HepG2 (cell line): ENCODE results near the gene LRRC3. TPM values are rescaled to one million over a fixed set of nuclear protein-coding genes. Genes with fewer than 3 reads are reported as not detected.
A peak's percentile ranks its signal among the peaks of the same experiment; 100 is the strongest.

Experiments
- CEBPB ChIP-seq: IDR thresholded peaks from 2 replicates; pipeline ENCODE4 v1.6.1; 2011; ENCODE audit warnings: low read depth, low read length, improper control_type of control experiment, borderline replicate concordance
- CENPT ChIP-seq: sonication (generic); formaldehyde crosslinking; IDR thresholded peaks from 2 replicates; pipeline ENCODE4 v1.8.0; 2022; ENCODE audit warnings: low read depth, mild to moderate bottlenecking, moderate library complexity, missing genetic modification reagents
- HES4 ChIP-seq: sonication (generic); formaldehyde crosslinking; IDR thresholded peaks from 2 replicates; pipeline ENCODE4 v1.9.0; 2021; ENCODE audit warnings: mild to moderate bottlenecking, missing genetic modification reagents, borderline replicate concordance
- HHEX ChIP-seq: IDR thresholded peaks from 2 replicates; pipeline ENCODE4 v1.6.1; 2016; ENCODE audit warnings: control low read depth
- MED13 ChIP-seq: sonication (generic); formaldehyde crosslinking; IDR thresholded peaks from 2 replicates; pipeline ENCODE4 v1.5.0; 2020; ENCODE audit warnings: missing genetic modification reagents
- NBN ChIP-seq: fragments of 450-650 bp; conservative IDR thresholded peaks from 2 replicates; pipeline ENCODE4 v1.6.1; 2017
- NKX3-1 ChIP-seq: sonication (generic); formaldehyde crosslinking; IDR thresholded peaks from 2 replicates; pipeline ENCODE4 v1.5.0; 2020; ENCODE audit warnings: missing genetic modification reagents
- SOX5 ChIP-seq: IDR thresholded peaks from 2 replicates; pipeline ENCODE4 v1.6.1; 2016; ENCODE audit warnings: borderline replicate concordance
- SRSF9 ChIP-seq: fragments of 200-400 bp; formaldehyde crosslinking; IDR thresholded peaks from 2 replicates; pipeline ENCODE4 v1.6.1; 2018; ENCODE audit warnings: borderline replicate concordance, mild to moderate bottlenecking, low read depth, low read length; ENCODE audit not compliant: insufficient read depth, poor library complexity, severe bottlenecking
- STAG1 ChIP-seq: sonication (generic); formaldehyde crosslinking; IDR thresholded peaks from 2 replicates; pipeline ENCODE4 v1.4.0; 2020; ENCODE audit warnings: missing genetic modification reagents
- ZNF264 ChIP-seq: sonication (generic); formaldehyde crosslinking; IDR thresholded peaks from 2 replicates; pipeline ENCODE4 v1.4.0; 2020; ENCODE audit warnings: missing genetic modification reagents
- ZNF331 ChIP-seq: sonication (generic); formaldehyde crosslinking; IDR thresholded peaks from 2 replicates; pipeline ENCODE4 v1.4.0; 2020; ENCODE audit warnings: missing genetic modification reagents
- ZNF564 ChIP-seq: sonication (generic); formaldehyde crosslinking; IDR thresholded peaks from 2 replicates; pipeline ENCODE4 v1.8.1; 2023; ENCODE audit warnings: mild to moderate bottlenecking, missing genetic modification reagents
- polyA plus RNA-seq, 8 experiments: library from polyadenylated mRNA; depleted of rRNA in 3 of 8; stranded (reverse) in 7 of 8; unstranded in 1 of 8; fragments of >200 nt; fragmentation: Illumina TruSeq in 4 of 8; extraction: Trizol in 4 of 8; gene quantifications; 2 replicates each; pipeline versions ENCODE4 v1.2.1 to v1.2.3, GENCODE V29; 2011 to 2016; ENCODE audit warnings: low read depth in 4 of 8, missing spikeins in 1 of 8, mixed read lengths in 1 of 8; ENCODE audit not compliant: insufficient read depth in 1 of 8
- total RNA-seq, 5 experiments: library from RNA; depleted of rRNA; stranded (reverse); fragments of >200 nt; fragmentation: Illumina TruSeq; extraction: Trizol; gene quantifications; 2 replicates each; pipeline ENCODE4 v1.2.3, GENCODE V29; 2016; ENCODE audit warnings: low read depth in 1 of 5
- TF ChIP-seq, protein P1 (sequence below): sonication (generic); formaldehyde crosslinking; IDR thresholded peaks from 2 replicates; pipeline ENCODE4 v1.5.0; 2020; ENCODE audit warnings: missing genetic modification reagents
- TF ChIP-seq, protein P2 (sequence below): sonication (generic); formaldehyde crosslinking; IDR thresholded peaks from 2 replicates; pipeline ENCODE4 v1.4.0; 2020; ENCODE audit warnings: missing genetic modification reagents
- TF ChIP-seq, protein P3 (sequence below): sonication (generic); formaldehyde crosslinking; IDR thresholded peaks from 2 replicates; pipeline ENCODE4 v1.9.0; 2022; ENCODE audit warnings: missing genetic modification reagents, mild to moderate bottlenecking, borderline replicate concordance
- TF ChIP-seq, protein P4 (sequence below): IDR thresholded peaks from 2 replicates; pipeline ENCODE4 v1.6.1; 2016; ENCODE audit warnings: missing genetic modification reagents, missing compliant biosample characterization
- TF ChIP-seq, protein P5 (sequence below): sonication (generic); formaldehyde crosslinking; IDR thresholded peaks from 2 replicates; pipeline ENCODE4 v1.4.0; 2020; ENCODE audit warnings: missing genetic modification reagents

The LRRC3 gene
- total and polyA plus RNA-seq, 2 of the 13 experiments (the other 11 are each of a cell fraction or from before 2014, with no cell fraction given) = 4.8 to 16.5 TPM

DNA sequence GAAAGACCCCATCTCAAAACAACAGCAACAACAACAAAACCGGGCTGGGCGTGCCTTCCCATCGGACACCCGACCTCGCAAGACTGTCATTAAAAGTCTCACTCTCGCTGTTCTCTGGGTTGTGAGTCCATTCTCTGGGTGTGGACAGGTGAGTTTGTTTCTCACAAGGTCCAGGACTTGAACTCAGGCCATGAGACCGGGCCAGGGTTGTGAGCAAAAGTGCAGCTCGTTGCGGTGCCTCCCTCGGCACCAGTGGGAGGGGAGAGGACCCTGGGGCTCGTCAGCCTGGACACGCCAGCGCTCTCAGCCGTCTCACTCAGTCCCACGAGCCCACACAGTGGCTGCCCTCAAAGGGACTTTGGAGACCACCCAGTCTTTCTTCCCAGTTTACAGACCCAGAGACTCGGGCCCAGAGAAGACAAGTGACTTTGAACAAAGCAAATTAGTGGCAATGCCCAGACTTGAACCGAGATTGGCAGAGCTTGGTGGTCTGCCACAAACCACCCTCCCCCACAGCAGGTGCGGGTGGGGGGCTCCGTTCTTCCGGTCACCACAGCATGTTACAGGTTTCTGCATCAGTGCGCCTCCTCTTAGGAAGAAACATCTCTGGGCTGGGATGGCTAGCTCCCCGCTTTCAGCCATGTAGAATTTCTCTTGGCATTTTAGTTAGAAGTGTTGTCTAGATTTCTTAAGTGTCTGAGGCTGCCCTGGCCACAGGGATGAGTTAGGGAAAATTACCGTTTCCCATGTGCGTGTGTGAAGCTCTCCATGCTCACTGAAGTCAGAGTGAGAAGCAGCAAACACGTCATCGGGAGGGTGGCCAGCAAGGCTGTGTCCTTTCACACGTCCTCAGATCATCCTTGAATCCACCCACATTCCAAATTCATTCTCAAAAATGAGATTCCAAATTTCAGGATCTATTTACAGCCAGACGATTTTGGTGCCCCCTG lies 28.3 kb downstream of the LRRC3 start (continued):
- TF ChIP-seq HHEX (no peak), SRSF9 (no peak), STAG1 (CRISPR knock-in tag) (no peak), ZNF564 (CRISPR knock-in tag) (peak; percentile 63; the same call in 1 of the 2 replicates), CENPT (CRISPR knock-in tag) (no peak), SOX5 (CRISPR knock-in tag) (no peak), NKX3-1 (CRISPR knock-in tag) (peak; percentile 17; the same call in 1 of the 2 replicates), MED13 (CRISPR knock-in tag) (no peak; the same call in 1 of the 2 replicates), ZNF264 (no peak), NBN (no peak), CEBPB (no peak), HES4 (CRISPR knock-in tag) (no peak), ZNF331 (CRISPR knock-in tag) (no peak)
- TF ChIP-seq, protein P1, sequence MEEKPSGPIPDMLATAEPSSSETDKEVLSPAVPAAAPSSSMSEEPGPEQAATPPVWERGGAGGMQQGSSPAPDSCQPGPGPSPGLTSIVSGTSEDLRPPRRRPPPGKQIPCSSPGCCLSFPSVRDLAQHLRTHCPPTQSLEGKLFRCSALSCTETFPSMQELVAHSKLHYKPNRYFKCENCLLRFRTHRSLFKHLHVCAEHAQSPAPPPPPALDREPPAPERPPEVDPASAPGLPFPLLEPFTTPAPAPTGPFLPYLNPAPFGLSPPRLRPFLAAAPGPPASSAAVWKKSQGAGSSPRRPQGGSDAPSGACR = peak; percentile 47; the same call in 1 of the 2 replicates
- TF ChIP-seq, protein P2, sequence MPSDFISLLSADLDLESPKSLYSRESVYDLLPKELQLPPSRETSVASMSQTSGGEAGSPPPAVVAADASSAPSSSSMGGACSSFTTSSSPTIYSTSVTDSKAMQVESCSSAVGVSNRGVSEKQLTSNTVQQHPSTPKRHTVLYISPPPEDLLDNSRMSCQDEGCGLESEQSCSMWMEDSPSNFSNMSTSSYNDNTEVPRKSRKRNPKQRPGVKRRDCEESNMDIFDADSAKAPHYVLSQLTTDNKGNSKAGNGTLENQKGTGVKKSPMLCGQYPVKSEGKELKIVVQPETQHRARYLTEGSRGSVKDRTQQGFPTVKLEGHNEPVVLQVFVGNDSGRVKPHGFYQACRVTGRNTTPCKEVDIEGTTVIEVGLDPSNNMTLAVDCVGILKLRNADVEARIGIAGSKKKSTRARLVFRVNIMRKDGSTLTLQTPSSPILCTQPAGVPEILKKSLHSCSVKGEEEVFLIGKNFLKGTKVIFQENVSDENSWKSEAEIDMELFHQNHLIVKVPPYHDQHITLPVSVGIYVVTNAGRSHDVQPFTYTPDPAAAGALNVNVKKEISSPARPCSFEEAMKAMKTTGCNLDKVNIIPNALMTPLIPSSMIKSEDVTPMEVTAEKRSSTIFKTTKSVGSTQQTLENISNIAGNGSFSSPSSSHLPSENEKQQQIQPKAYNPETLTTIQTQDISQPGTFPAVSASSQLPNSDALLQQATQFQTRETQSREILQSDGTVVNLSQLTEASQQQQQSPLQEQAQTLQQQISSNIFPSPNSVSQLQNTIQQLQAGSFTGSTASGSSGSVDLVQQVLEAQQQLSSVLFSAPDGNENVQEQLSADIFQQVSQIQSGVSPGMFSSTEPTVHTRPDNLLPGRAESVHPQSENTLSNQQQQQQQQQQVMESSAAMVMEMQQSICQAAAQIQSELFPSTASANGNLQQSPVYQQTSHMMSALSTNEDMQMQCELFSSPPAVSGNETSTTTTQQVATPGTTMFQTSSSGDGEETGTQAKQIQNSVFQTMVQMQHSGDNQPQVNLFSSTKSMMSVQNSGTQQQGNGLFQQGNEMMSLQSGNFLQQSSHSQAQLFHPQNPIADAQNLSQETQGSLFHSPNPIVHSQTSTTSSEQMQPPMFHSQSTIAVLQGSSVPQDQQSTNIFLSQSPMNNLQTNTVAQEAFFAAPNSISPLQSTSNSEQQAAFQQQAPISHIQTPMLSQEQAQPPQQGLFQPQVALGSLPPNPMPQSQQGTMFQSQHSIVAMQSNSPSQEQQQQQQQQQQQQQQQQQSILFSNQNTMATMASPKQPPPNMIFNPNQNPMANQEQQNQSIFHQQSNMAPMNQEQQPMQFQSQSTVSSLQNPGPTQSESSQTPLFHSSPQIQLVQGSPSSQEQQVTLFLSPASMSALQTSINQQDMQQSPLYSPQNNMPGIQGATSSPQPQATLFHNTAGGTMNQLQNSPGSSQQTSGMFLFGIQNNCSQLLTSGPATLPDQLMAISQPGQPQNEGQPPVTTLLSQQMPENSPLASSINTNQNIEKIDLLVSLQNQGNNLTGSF (CRISPR knock-in tag) = no peak
- TF ChIP-seq, protein P3, sequence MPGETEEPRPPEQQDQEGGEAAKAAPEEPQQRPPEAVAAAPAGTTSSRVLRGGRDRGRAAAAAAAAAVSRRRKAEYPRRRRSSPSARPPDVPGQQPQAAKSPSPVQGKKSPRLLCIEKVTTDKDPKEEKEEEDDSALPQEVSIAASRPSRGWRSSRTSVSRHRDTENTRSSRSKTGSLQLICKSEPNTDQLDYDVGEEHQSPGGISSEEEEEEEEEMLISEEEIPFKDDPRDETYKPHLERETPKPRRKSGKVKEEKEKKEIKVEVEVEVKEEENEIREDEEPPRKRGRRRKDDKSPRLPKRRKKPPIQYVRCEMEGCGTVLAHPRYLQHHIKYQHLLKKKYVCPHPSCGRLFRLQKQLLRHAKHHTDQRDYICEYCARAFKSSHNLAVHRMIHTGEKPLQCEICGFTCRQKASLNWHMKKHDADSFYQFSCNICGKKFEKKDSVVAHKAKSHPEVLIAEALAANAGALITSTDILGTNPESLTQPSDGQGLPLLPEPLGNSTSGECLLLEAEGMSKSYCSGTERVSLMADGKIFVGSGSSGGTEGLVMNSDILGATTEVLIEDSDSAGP (CRISPR knock-in tag) = peak; percentile 61; the same call in 1 of the 2 replicates
- TF ChIP-seq, protein P4, sequence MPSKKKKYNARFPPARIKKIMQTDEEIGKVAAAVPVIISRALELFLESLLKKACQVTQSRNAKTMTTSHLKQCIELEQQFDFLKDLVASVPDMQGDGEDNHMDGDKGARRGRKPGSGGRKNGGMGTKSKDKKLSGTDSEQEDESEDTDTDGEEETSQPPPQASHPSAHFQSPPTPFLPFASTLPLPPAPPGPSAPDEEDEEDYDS (CRISPR knock-in tag) = no peak
- TF ChIP-seq, protein P5, sequence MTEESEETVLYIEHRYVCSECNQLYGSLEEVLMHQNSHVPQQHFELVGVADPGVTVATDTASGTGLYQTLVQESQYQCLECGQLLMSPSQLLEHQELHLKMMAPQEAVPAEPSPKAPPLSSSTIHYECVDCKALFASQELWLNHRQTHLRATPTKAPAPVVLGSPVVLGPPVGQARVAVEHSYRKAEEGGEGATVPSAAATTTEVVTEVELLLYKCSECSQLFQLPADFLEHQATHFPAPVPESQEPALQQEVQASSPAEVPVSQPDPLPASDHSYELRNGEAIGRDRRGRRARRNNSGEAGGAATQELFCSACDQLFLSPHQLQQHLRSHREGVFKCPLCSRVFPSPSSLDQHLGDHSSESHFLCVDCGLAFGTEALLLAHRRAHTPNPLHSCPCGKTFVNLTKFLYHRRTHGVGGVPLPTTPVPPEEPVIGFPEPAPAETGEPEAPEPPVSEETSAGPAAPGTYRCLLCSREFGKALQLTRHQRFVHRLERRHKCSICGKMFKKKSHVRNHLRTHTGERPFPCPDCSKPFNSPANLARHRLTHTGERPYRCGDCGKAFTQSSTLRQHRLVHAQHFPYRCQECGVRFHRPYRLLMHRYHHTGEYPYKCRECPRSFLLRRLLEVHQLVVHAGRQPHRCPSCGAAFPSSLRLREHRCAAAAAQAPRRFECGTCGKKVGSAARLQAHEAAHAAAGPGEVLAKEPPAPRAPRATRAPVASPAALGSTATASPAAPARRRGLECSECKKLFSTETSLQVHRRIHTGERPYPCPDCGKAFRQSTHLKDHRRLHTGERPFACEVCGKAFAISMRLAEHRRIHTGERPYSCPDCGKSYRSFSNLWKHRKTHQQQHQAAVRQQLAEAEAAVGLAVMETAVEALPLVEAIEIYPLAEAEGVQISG (CRISPR knock-in tag) = 0 out of 2 replicates have a peak, but pooled peaks have one; percentile 20
